Loucy (cell line): ENCODE results near the gene PID1.

Experiments
- CTCF ChIP-seq: fragments of 200-600 bp; sonication (generic); conservative IDR thresholded peaks from 2 replicates; pipeline ENCODE4 v1.5.1; 2014; ENCODE audit warnings: mild to moderate bottlenecking, antibody characterized with exemption, low read length
- EZH2phosphoT487 ChIP-seq: fragments of 200-600 bp; IDR thresholded peaks from 2 replicates; pipeline ENCODE4 v1.6.1; 2018; ENCODE audit warnings: antibody characterized with exemption, mild to moderate bottlenecking, moderate library complexity, borderline replicate concordance

- TF ChIP-seq CTCF (no peak), EZH2phosphoT487 (no peak)
Observed at GRCh38 chr2:229051798-229052197, 219.3 kb downstream of the PID1 start.
